BLaER1 (cell line): ENCODE data around the gene TRIM39.
A peak's percentile ranks its signal among the peaks of the same experiment; 100 is the strongest.
"Not testable (repeated sequence)": the region's sequence is repeated elsewhere in the genome, so short reads cannot be mapped to it uniquely, and the experiment has no call there.

Source experiments
- H3K27ac ChIP-seq: shearing (Covaris generic); formaldehyde crosslinking; 2 replicates; pipeline ENCODE4 v1.8.1; 2022
- H3K27me3 ChIP-seq: shearing (Covaris generic); formaldehyde crosslinking; 2 replicates; pipeline ENCODE4 v1.8.1; 2022
- H3K36me3 ChIP-seq: shearing (Covaris generic); formaldehyde crosslinking; 2 replicates; pipeline ENCODE4 v1.8.1; 2022
- H3K4me1 ChIP-seq: shearing (Covaris generic); formaldehyde crosslinking; 2 replicates; pipeline ENCODE4 v1.8.1; 2022
- H3K4me2 ChIP-seq: shearing (Covaris generic); formaldehyde crosslinking; 2 replicates; pipeline ENCODE4 v1.8.1; 2022
- H3K4me3 ChIP-seq: shearing (Covaris generic); formaldehyde crosslinking; 2 replicates; pipeline ENCODE4 v1.8.1; 2022
- H3K9ac ChIP-seq: shearing (Covaris generic); formaldehyde crosslinking; 2 replicates; pipeline ENCODE4 v1.8.1; 2022
- H3K9me3 ChIP-seq: shearing (Covaris generic); formaldehyde crosslinking; 2 replicates; pipeline ENCODE4 v1.8.1; 2022
- H4K20me1 ChIP-seq: shearing (Covaris generic); formaldehyde crosslinking; 2 replicates; pipeline ENCODE4 v1.8.1; 2022
- Cebpa-rat ChIP-seq: shearing (Covaris generic); IDR thresholded peaks from 2 replicates; pipeline ENCODE4 v1.8.1; 2022

Gene TRIM39

DNA sequence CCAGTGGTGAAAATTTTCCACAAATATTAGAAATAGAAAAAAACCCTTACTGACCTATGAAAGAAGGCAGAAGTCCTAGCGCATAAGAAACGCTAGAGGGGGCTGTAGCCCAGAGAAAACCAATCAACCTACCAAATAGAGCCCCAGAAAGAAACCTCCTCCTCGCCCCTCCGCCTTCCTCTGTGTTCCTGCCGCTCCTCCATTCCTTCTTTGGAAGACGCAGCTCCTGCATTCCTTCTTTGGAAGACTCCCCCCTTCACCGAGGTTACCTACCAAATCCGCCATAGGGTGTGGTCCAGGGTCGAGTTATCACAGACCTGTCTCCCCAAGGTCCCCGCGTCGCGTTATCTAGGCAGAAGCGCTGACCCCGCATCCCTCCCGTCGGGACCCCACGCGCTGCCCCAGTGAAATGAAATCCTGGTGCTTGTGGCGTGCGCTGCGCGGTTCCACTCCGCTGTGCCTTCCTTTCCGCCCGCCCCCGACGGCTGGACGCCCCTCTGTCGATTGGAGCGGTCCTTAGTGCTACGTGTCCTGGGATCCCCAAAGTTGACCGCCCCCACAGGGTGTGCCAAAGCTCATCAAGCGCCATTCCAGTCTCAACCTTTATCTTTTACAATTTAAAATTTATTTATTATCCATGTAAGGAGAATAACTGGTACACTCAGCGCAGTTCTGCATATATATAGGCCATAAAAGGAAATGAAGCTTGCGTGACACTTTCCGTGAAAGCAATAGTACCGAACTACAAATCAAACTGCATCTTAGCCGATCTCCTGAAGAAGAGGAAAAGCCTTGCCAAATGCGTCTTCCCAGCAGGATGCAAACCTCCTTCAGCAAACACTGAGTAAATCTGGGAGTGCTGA is 31.2 kb downstream of the TRIM39 start:
- Histone ChIP-seq H3K9me3 (no peaks in the 10 kb centered on the region), H3K27ac (no peak overlapping the region), H4K20me1 (no peaks in the 10 kb centered on the region), H3K27me3 (peaks cover 6% of the 10 kb centered on the region; the same call in 1 of the 2 replicates), H3K4me2 (0 out of 2 replicates have a peak overlapping the region, but pooled peaks have one; percentile 1), H3K4me3 (no peak overlapping the region), H3K36me3 (no peaks in the 10 kb centered on the region), H3K4me1 (no peaks in the 10 kb centered on the region), H3K9ac (no peak overlapping the region)
- TF ChIP-seq Cebpa-rat = no peak

DNA sequence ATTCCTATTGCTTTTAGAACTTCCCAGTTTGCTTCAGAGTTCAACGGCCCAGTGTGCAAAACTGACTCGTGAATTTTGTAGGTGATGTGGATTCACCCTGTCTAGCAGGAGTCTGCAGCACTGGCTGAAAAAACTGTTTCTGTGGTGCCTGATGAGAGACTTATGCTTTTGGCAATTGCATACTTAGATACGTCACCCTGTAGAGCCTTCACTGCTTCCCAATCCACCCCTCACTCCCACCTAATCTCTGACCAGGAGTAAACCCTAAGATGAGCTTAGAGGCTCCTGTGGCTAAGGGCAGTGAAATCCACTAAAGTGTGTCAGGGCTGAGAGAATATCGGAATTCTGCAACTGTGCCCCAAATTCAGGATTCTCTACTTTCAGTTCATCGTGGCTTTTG is 32.5 kb downstream of the TRIM39 start:
- Histone ChIP-seq H3K4me3 (no peak overlapping the region), H3K27ac (no peak overlapping the region), H3K27me3 (peaks cover 6% of the 10 kb centered on the region; the same call in 1 of the 2 replicates), H4K20me1 (no peaks in the 10 kb centered on the region), H3K4me2 (no peak overlapping the region), H3K36me3 (no peaks in the 10 kb centered on the region), H3K9me3 (no peaks in the 10 kb centered on the region), H3K4me1 (no peaks in the 10 kb centered on the region), H3K9ac (no peak overlapping the region)
- TF ChIP-seq Cebpa-rat = no peak

DNA sequence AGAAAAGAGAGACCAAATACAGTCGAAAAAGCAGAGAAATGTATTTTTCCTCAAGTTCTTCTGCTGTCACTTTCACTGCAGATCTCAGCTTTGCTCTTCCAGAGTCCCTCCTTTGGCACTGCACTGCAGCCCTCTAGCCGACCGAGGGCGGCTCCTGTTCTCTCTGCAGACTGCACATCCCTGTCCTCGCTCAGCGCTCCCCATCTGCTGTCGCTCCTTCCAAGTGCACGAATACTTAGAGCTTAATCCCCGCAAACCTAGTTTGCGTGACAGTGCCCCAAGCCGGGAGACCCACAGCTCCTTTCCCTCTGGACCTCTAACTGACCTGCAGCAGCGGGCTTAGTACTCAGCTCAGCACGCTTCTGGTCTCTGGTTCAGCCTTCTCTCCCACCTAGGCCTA is 33.4 kb downstream of the TRIM39 start:
- no peaks in the 10 kb centered on the region for H3K9me3 ChIP-seq
- no peaks in the 10 kb centered on the region for H3K4me1 ChIP-seq
- no peak overlapping the region for H3K4me3 ChIP-seq
- no peak overlapping the region for H3K4me2 ChIP-seq
- no peak for TF ChIP-seq Cebpa-rat
- H3K27me3 ChIP-seq = peaks cover 6% of the 10 kb centered on the region; the same call in 1 of the 2 replicates
- no peaks in the 10 kb centered on the region for H3K36me3 ChIP-seq
- no peak overlapping the region for H3K9ac ChIP-seq
- no peak overlapping the region for H3K27ac ChIP-seq
- H4K20me1 ChIP-seq = no peaks in the 10 kb centered on the region

DNA sequence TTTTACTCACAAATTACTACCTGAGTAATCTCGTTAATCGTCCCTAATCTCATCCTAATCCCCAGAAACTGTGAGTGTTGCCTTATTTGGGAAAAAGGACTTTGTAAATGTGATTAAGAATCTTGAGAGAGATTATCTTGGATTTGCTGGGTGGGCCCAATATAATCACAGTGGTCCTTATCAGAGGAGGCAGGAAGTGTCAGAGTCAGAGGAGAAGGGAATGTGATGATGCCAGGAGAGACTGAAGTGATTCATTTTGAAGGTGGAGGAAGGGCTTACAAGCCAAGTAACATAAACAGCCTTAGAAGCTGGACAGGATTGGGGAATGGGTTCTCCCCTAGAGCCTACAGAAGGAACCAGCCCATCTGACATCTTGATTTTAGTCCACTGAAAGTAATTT is 34.9 kb downstream of the TRIM39 start:
- Histone ChIP-seq H3K4me3 (no peak overlapping the region), H3K36me3 (no peaks in the 10 kb centered on the region), H4K20me1 (no peaks in the 10 kb centered on the region), H3K9me3 (no peaks in the 10 kb centered on the region), H3K27ac (no peak overlapping the region), H3K27me3 (peaks cover 6% of the 10 kb centered on the region; the same call in 1 of the 2 replicates), H3K9ac (no peak overlapping the region), H3K4me1 (no peaks in the 10 kb centered on the region), H3K4me2 (no peak overlapping the region)
- no peak for TF ChIP-seq Cebpa-rat

DNA sequence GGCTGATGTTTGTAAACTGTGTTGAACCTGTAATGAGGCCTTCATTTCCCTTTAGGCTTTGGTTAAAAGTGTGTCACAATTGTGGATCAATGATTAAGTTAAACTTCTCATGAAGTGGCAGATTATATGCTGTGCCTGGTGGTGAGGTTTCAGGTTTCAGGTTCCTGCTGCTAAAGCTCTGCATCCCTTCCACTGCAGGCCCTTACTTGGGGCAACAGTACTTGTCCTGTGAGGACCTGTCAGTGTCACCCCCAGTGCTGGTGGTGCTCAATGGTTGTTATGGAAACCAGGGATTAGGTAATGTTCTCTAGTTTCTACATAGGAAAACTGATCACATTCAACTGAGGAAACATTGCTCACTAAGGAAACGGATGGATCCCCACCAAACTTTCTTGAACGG is 36.7 kb downstream of the TRIM39 start:
- H3K4me1 ChIP-seq = no peaks in the 10 kb centered on the region
- H3K4me2 ChIP-seq = no peak overlapping the region
- H4K20me1 ChIP-seq = no peaks in the 10 kb centered on the region
- peaks cover 4% of the 10 kb centered on the region for H3K9me3 ChIP-seq
- H3K4me3 ChIP-seq = no peak overlapping the region
- no peak for TF ChIP-seq Cebpa-rat
- H3K9ac ChIP-seq = no peak overlapping the region
- no peaks in the 10 kb centered on the region for H3K36me3 ChIP-seq
- no peaks in the 10 kb centered on the region for H3K27me3 ChIP-seq
- H3K27ac ChIP-seq = no peak overlapping the region

DNA sequence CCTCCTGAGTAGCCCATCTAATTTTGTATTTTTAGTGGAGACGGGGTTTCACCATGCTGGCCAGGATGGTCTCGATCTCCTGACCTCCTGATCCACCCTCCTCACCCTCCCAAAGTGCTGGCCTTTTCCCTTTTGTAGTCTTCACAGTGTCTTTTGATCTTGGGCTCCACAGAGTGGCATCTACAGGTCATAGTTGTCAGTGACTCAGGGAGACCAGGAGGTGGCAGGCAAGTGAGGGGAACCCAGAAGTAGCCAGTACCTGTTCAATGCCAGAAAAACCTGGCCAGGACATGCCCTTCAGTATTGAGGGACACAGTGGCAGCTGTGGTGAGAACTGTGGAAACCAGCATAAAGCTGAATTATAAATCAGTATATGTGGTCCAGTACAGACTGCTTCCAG is 37.9 kb downstream of the TRIM39 start:
- Histone ChIP-seq H3K4me3 (no peak overlapping the region), H3K36me3 (no peaks in the 10 kb centered on the region), H3K9me3 (peaks cover 8% of the 10 kb centered on the region), H3K9ac (no peak overlapping the region), H3K4me2 (no peak overlapping the region), H3K4me1 (no peaks in the 10 kb centered on the region), H3K27me3 (no peaks in the 10 kb centered on the region), H3K27ac (no peak overlapping the region), H4K20me1 (no peaks in the 10 kb centered on the region)
- TF ChIP-seq Cebpa-rat = no peak

DNA sequence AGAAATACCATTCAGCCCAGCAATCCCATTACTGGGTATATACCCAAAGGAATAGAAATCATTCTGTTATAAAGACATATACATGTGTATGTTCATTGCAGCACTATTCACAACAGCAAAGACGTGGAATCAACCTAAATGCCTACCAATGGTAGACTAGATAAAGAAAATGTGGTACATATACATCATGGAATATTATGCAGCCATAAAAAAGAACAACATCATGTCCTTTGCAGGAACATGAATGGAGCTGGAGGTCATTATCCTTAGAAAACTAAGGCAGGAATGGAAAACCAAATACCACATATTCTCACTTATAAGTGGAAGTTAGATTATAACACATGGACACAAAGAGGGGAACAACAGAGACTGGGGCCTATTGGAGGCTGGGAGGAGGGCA is 42.6 kb downstream of the TRIM39 start:
- H3K4me2 ChIP-seq, H3K27me3 ChIP-seq, H3K4me1 ChIP-seq, H3K36me3 ChIP-seq, H3K4me3 ChIP-seq, H3K9me3 ChIP-seq, H4K20me1 ChIP-seq, H3K9ac ChIP-seq, H3K27ac ChIP-seq: not testable (repeated sequence)

DNA sequence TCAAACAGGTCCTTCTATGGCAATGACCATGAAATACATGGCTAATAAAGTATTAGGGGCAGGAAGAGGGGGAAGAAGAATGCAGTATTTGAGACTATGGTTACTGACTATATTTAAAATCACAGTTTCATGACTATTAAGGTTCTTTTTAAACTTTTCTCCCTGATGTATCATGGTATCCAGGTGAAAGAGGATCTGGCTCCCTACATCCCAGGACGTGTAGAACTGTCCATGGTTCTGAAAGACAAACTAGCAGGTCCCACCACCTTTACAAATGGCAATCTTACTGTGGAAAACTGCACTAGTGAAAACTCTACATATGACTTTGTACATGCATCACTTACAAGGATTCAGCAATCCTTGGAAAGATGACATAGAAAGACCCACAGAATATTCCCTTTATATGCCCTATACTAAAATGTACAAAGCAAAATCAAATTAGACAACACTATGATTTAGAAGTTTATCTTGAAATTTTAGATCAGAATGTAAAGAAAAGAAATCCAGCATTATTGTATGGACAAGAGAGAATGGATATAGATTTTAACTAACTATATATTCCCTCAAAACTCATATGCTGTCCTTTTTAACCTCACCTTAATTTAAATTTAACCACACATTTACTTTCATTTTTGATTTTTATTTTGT is 51.7 kb downstream of the TRIM39 start:
- H3K27ac ChIP-seq = no peak overlapping the region
- H3K27me3 ChIP-seq = no peaks in the 10 kb centered on the region
- no peak overlapping the region for H3K9ac ChIP-seq
- no peaks in the 10 kb centered on the region for H3K4me1 ChIP-seq
- TF ChIP-seq Cebpa-rat = no peak
- H3K4me3 ChIP-seq = no peak overlapping the region
- no peaks in the 10 kb centered on the region for H4K20me1 ChIP-seq
- H3K4me2 ChIP-seq = no peak overlapping the region
- H3K9me3 ChIP-seq = no peaks in the 10 kb centered on the region
- H3K36me3 ChIP-seq = no peaks in the 10 kb centered on the region

DNA sequence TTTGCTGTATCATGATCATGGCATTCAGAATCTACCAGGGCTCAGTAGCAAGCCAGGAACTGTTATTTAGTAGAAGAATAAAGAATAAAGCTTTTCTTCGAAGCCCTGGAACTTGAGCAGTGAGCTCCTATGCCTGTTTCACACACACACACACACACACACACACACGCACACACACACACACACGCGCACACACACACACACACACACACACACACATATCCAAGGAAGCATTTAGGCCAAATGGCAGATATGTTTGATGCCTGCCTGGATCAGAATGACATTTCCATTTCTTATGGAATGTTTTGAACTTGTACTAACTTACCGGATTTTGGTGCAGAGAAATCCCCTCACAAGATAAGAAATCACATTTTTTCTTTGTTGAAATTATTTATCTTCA is 53.7 kb downstream of the TRIM39 start:
- no peak overlapping the region for H3K9ac ChIP-seq
- H3K9me3 ChIP-seq = no peaks in the 10 kb centered on the region
- no peak overlapping the region for H3K4me2 ChIP-seq
- no peak for TF ChIP-seq Cebpa-rat
- no peaks in the 10 kb centered on the region for H3K27me3 ChIP-seq
- no peak overlapping the region for H3K27ac ChIP-seq
- no peaks in the 10 kb centered on the region for H3K4me1 ChIP-seq
- no peaks in the 10 kb centered on the region for H4K20me1 ChIP-seq
- no peaks in the 10 kb centered on the region for H3K36me3 ChIP-seq
- no peak overlapping the region for H3K4me3 ChIP-seq

DNA sequence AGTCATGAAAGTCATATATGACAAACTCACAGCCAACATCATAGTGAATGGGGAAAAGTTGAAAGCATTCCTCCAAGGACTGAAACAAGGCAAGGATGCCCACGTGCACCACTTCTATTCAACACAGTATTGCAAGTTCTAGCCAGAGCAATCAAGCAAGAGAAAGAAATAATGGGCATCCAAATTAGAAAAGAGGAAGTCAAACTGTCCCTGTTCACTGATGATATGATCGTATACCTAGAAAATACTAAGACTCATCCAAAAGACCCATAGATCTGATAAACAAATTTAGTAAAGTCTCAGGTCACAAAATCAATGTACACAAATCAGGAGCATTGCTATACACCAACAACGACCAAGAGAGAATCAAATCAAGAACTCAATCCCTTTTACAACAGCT is 59.4 kb downstream of the TRIM39 start:
- Histone ChIP-seq H3K27ac (no peak overlapping the region), H3K27me3 (no peaks in the 10 kb centered on the region), H3K36me3 (no peaks in the 10 kb centered on the region), H4K20me1 (no peaks in the 10 kb centered on the region), H3K4me1 (no peaks in the 10 kb centered on the region), H3K9ac (no peak overlapping the region), H3K9me3 (no peaks in the 10 kb centered on the region), H3K4me3 (no peak overlapping the region), H3K4me2 (no peak overlapping the region)
- TF ChIP-seq Cebpa-rat = no peak
